ENCODE results near the gene SDR39U1. TPM values are rescaled to one million over a fixed set of nuclear protein-coding genes. Genes with fewer than 3 reads are reported as not detected.

SDR39U1 gene
- total RNA-seq, 1 donor from 2014 or later, result 20.5 TPM

Other genes with a start within 250 kb of the SDR39U1 start
- gene TM9SF1, start 247.3 kb downstream of the SDR39U1 start, total RNA-seq, result 52.9 TPM
- gene TSSK4, start 237.1 kb downstream of the SDR39U1 start, total RNA-seq, result not detected
- gene CHMP4A, start 229.3 kb downstream of the SDR39U1 start, total RNA-seq, result 47.6 TPM
- 12.9 TPM for gene MDP1, start 226.7 kb downstream of the SDR39U1 start, total RNA-seq
- 77.0 TPM for gene NEDD8, start 210.4 kb downstream of the SDR39U1 start, total RNA-seq
- gene GMPR2, start 209.8 kb downstream of the SDR39U1 start, total RNA-seq, result 102 TPM
- 33.8 TPM for gene TINF2, start 200.2 kb downstream of the SDR39U1 start, total RNA-seq
- gene TGM1, start 179.6 kb downstream of the SDR39U1 start, total RNA-seq, result 29.0 TPM
- gene RABGGTA, start 171.2 kb downstream of the SDR39U1 start, total RNA-seq, result 16.5 TPM
- gene DHRS1, start 143.0 kb downstream of the SDR39U1 start, total RNA-seq, result 13.0 TPM
- 24.5 TPM for gene NOP9, start 142.9 kb downstream of the SDR39U1 start, total RNA-seq
- gene CIDEB, start 134.8 kb downstream of the SDR39U1 start, total RNA-seq, result 14.6 TPM
- gene LTB4R2, start 132.6 kb downstream of the SDR39U1 start, total RNA-seq, result 19.3 TPM
- gene LTB4R, start 131.3 kb downstream of the SDR39U1 start, total RNA-seq, result 8.8 TPM
- gene ADCY4, start 107.7 kb downstream of the SDR39U1 start, total RNA-seq, result 16.7 TPM
- gene RIPK3, start 102.8 kb downstream of the SDR39U1 start, total RNA-seq, result 5.5 TPM
- gene NFATC4, start 74.6 kb downstream of the SDR39U1 start, total RNA-seq, result 56.6 TPM
- gene NYNRIN, start 43.8 kb downstream of the SDR39U1 start, total RNA-seq, result 35.1 TPM
- 1.3 TPM for gene CBLN3, start 13.1 kb downstream of the SDR39U1 start, total RNA-seq
- 56.6 TPM for gene KHNYN, start 12.8 kb downstream of the SDR39U1 start, total RNA-seq
- gene CMA1, start 65.5 kb upstream of the SDR39U1 start, total RNA-seq, result not detected
- gene CTSG, start 133.5 kb upstream of the SDR39U1 start, total RNA-seq, result 4.3 TPM
- not detected for gene GZMH, start 166.9 kb upstream of the SDR39U1 start, total RNA-seq
- gene GZMB, start 191.4 kb upstream of the SDR39U1 start, total RNA-seq, result 0.41 TPM

All from tongue (tissue), 1 donor.